HEK293T (cell line): ENCODE results near the gene DDT.
"Not testable (repeated sequence)": the region's sequence is repeated elsewhere in the genome, so short reads cannot be mapped to it uniquely, and the experiment has no call there.

Experiments
- CTCF ChIA-PET: fragments of 350-600 bp; formaldehyde crosslinking; extraction: SDS; loops from one replicate; lab custom pipeline; 2021; ENCODE audit warnings: antibody characterized with exemption, inconsistent platforms; lab: Yijun Ruan, JAX
- POLR2A ChIA-PET: fragments of 350-600 bp; formaldehyde crosslinking; extraction: SDS; loops from one replicate; lab custom pipeline; 2020; ENCODE audit warnings: antibody characterized with exemption, inconsistent platforms; lab: Yijun Ruan, JAX
- DNase-seq: peaks from one replicate; pipeline ENCODE4 v3.0.0; 2012; ENCODE audit warnings: mixed read lengths; ENCODE audit errors: extremely low spot score
- ARNT ChIP-seq: fragments of 450-650 bp; IDR thresholded peaks from 2 replicates; pipeline ENCODE4 v1.6.1; 2017; ENCODE audit warnings: mild to moderate bottlenecking
- BHLHE40 ChIP-seq: fragments of 450-650 bp; IDR thresholded peaks from 2 replicates; pipeline ENCODE4 v1.6.1; 2016; ENCODE audit warnings: mild to moderate bottlenecking, moderate library complexity, borderline replicate concordance
- CTBP1 ChIP-seq: fragments of 450-650 bp; IDR thresholded peaks from 2 replicates; pipeline ENCODE4 v1.6.1; 2016; ENCODE audit warnings: borderline replicate concordance
- ELF4 ChIP-seq: fragments of 450-650 bp; IDR thresholded peaks from 2 replicates; pipeline ENCODE4 v1.6.1; 2017; ENCODE audit warnings: antibody characterized with exemption
- FOXA1 ChIP-seq: fragments of 450-650 bp; IDR thresholded peaks from 2 replicates; pipeline ENCODE4 v1.6.1; 2016; ENCODE audit warnings: mild to moderate bottlenecking
- FOXK2 ChIP-seq: fragments of 450-650 bp; IDR thresholded peaks from 2 replicates; pipeline ENCODE4 v1.6.1; 2016; ENCODE audit warnings: mild to moderate bottlenecking
- FOXM1 ChIP-seq: fragments of 450-650 bp; IDR thresholded peaks from 2 replicates; pipeline ENCODE4 v1.6.1; 2017; ENCODE audit warnings: mild to moderate bottlenecking, borderline replicate concordance
- HDGF ChIP-seq: fragments of 450-650 bp; IDR thresholded peaks from 2 replicates; pipeline ENCODE4 v1.6.1; 2017; ENCODE audit warnings: antibody characterized with exemption, borderline replicate concordance
- L3MBTL2 ChIP-seq: fragments of 450-650 bp; conservative IDR thresholded peaks from 2 replicates; pipeline ENCODE4 v1.6.1; 2016; ENCODE audit warnings: mild to moderate bottlenecking
- LEF1 ChIP-seq: fragments of 450-650 bp; IDR thresholded peaks from 2 replicates; pipeline ENCODE4 v1.6.1; 2017; ENCODE audit warnings: mild to moderate bottlenecking, borderline replicate concordance
- NFRKB ChIP-seq: fragments of 450-650 bp; IDR thresholded peaks from 2 replicates; pipeline ENCODE4 v1.6.1; 2016; ENCODE audit warnings: mild to moderate bottlenecking, moderate library complexity
- SP1 ChIP-seq: fragments of 450-650 bp; IDR thresholded peaks from 2 replicates; pipeline ENCODE4 v1.6.1; 2017
- SUZ12 ChIP-seq: fragments of 450-650 bp; IDR thresholded peaks from 2 replicates; pipeline ENCODE4 v1.6.1; 2016; ENCODE audit warnings: mild to moderate bottlenecking
- TARDBP ChIP-seq: fragments of 450-650 bp; IDR thresholded peaks from 2 replicates; pipeline ENCODE4 v1.6.1; 2016
- ZNF384 ChIP-seq: fragments of 450-650 bp; IDR thresholded peaks from 2 replicates; pipeline ENCODE4 v1.6.1; 2016
- TF ChIP-seq, protein P1 (sequence below): fragments of 450-650 bp; IDR thresholded peaks from 2 replicates; pipeline ENCODE4 v1.6.1; 2016

Gene DDT

DNA sequence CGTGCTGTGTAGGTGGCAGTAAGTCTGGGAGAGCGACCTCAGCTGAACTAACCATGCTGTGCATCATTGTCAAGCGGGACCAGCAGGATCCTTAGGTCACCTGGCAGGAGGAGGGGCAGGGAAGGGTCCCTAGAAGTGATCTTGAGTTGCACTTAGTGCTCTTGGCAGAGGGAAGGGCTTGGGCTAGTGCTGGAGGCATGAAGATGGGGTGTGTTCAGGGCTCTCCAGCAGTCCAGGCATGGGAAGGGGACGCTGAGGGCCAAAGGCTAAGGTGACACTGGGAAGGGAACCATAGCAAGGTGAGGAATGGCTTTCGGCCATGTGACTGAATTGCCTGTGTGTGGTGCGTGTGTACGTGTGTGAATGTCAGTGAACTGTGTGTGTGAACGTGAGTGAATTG, 11.8 kb upstream of the DDT start:
- DNase-seq, POLR2A ChIA-PET, CTCF ChIA-PET: not testable (repeated sequence)

DNA sequence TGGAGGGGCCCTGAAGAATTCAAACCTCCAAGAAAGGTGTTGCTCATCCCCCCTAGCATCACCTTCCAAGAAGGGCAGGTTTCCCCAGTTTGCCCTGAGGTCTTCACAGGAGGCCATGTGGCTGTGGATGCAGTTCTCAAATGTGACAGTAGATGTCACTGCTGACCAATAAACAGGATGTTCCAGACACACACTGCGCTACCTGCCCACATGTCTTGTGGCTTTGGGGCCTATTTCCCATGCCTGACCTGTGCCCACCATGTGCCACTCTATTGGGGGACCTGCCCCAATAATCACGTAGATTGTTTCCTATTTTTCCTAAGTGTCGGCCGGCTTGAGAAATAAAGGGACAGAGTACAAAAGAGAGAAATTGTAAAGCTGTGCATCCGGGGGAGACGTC, 10.2 kb upstream of the DDT start:
- POLR2A ChIA-PET, result no interaction called here
- TF ChIP-seq L3MBTL2 (peak; percentile 20; the same call in 1 of the 2 replicates), NFRKB (no peak)
- CTCF ChIA-PET, result interaction anchor here (0.7 kb wide), 1 partner anchor 190 kb away, joined by 3 read pairs; no protein-coding TSS in a partner anchor
- peak; percentile 70 for DNase-seq

DNA sequence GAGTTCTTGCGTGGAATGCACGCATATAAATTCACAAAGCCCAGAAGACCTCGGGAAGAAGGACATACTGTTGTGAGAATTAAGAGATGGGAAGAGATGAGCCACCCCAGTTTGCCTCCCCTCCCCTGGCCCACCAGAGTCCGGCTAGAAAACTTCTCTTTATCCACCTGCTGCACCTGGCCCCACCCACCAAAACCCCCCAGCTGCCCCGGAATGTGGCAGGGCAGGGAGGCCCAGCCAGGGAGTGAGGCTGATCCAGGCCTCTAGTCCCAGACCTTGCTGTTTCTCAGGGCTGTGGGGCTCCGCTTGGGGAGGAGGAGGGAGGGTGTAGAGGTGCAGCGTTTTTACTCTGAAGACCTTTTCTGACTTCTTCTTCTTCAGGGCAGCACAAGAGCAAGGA, 6.3 kb upstream of the DDT start:
- POLR2A ChIA-PET, result not testable (repeated sequence)

DNA sequence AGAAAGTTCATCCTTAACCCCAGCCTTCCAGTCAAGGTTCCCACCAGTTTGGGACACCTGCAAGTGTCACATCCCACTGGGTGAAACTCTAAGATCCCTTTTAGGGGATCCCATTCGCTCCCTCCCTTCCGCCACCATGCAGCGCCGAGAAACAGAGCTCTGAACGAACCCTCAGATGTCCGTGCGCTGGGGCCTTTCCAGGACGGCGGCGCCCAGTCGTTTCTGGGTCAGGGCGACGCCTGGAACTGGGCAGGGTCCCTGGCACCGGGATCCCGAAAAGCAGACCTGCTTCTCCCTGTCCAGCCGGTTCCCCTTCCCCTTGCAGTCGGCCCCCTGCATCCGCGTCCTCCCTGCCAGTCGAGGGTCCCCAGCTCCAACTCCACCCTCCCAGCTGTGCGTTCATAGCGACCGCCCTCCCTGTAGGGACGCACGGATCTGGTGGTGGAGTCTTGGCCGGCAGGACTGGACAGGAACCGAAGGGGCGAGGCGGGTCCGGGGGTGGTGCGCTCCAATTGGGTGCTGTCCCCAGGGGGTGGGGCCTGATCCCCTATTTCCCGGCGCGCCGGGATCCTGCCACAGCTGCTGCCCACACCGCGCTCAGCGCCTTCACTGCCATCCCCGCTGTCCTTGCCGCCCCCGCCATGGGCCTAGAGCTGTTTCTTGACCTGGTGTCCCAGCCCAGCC, 5.5 kb upstream of the DDT start, which contains the start of gene GSTT2:
GSTT2 (plus strand) TSS at position 578 of the 684 bp plus-strand sequence.
- DNase-seq, POLR2A ChIA-PET, CTCF ChIA-PET: not testable (repeated sequence)

More for the DNA sequence above, 6.3 kb upstream of the DDT start:
- DNase-seq, CTCF ChIA-PET: not testable (repeated sequence)

DNA sequence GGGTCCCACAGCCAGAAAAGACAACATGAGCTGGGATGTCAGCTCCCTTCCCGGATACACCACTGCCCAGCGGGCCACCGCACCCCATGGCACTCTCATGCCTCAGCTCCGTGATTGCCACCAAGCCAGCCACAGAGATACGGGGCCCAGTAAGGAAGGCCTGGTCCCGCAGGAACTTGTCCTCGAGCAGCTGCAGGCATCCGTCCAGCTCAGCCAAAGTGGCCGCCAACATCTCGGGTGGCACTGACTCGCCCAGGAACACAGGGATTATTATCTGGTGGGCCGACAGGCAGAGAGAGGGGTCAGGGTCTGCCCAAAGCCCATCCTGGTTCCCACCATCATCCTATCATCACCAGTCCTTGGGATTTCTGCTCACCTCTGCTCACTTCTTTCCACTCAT, 3.1 kb upstream of the DDT start:
- DNase-seq, CTCF ChIA-PET, POLR2A ChIA-PET: not testable (repeated sequence)

DNA sequence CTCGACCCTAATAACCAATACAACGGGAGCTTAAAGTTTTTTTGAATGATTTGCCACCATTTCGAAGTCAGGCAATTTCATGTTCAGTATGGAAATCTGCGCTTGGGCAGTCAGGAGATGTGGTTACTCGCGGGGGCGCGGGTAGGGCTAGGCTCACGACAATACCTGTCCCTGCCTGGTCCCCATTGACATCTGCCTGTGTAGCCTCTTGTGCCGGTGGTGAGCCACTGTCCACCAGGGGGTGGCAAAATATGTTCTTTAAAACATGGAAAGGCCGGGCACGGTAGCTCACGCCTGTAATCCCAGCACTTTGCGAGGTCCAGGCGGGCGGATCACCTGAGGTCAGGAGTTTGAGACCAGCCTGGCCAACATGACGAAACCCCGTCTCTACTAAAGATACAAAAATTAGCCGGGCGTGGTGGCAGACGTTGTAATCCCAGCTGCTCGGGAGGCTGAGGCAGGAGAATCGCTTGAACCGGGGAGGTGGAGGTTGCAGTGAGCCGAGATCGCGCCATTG, 653 bp upstream of the DDT start:
- DNase-seq, CTCF ChIA-PET, POLR2A ChIA-PET: not testable (repeated sequence)

DNA sequence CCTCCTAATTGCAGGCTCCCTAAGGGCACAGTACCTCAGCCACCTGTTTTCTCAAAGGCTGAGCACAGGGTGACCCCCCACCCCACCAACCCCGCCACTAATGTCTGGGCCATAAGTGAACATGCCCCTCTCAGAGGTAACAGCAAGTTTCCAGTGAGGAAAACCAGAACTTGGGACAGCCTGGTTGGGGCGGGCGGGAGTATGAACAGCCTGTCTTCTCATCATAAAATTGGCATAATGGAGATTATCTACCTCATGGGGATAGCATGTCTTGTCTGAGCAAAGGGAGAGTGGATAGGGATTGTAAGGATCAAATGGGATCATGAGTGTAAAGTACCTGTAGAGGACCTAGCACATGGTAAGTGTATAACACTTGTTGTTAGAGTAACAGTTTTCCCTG, 2.3 kb downstream of the DDT start:
- POLR2A ChIA-PET, result interaction anchor here (0.6 to 1.5 kb wide), 3 partner anchors 58 to 205 kb away, joined by 3 to 6 read pairs (median 3); partner anchors contain the start of gene MIF
- CTCF ChIA-PET, DNase-seq: not testable (repeated sequence)

DNA sequence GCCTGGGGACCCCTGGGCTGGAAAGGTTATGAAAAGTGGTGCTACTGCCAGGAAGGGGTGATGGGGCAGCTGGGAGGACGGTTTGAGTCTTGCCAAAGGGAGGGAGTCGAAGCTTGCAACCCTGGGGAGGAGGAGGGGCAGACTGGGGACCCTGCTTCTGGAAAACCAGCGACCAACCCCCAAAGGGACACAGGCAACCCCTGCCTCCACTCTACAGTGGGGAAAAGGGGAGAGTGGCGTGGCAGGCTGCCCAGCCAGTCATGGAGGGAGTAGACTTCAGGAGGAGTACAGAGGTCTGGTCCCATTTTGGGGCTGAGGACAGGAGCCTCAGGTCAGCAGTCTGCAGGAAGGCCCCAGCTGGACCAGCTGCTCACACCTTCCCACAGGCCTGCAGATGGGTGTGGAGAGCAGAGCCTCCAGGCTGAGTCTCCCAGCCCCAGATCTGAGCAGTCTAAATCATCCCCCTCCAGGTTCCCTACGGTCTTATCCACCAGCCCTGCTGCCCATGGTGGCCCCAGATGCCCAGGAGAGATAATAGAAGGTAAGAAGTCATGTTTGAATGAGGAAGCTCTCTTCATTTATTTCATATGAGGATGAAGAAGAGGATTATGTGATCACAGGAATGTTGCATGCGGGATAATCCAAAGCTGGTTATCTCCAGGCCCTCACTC, 3.3 kb downstream of the DDT start:
- CTCF ChIA-PET, result no interaction called here
- POLR2A ChIA-PET, result interaction anchor here (0.6 to 1.5 kb wide), 3 partner anchors 57 to 204 kb away, joined by 3 to 6 read pairs (median 3); partner anchors contain the start of gene MIF
- DNase-seq, result no peak
- TF ChIP-seq TARDBP, result no peak

DNA sequence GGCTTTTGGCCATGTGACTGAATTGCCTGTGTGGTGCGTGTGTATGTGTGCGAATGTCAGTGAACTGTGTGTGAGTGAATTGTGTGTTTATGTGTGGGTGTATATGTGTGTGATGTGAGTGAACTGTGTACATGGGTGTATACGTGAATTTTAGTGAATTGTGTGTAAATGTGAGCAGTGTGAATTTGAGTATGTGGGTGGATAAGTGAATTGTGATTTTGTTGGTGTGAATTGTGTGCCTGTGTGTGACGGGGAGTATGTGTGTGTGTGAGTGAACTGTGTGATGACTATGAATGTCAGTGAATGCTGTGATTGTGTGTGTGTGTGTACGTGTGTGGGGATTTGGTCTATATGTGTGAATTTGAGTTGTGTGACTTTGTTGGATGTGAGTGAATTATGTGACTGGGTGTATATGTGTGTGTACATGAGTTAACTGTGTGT, 4.0 kb downstream of the DDT start:
- peak; percentile 100 for TF ChIP-seq TARDBP
- no peak for TF ChIP-seq ZNF384
- no peak for TF ChIP-seq ELF4
- ChIA-PET POLR2A (no interaction called here), CTCF (no interaction called here)
- DNase-seq, result no peak

DNA sequence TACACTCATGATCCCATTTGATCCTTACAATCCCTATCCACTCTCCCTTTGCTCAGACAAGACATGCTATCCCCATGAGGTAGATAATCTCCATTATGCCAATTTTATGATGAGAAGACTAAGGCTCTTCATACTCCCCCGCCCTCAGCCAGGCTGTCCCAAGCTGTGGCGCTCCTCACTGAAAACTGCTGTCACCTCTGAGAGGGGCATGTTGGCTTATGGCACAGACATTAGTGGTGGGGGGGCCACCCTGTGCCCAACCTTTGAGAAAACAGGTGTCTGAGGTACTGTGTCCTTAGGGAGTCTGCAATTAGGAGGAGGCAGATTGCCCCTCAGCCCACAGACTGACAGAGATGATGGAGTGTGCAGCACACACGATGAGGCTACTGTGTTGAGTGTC, 5.2 kb downstream of the DDT start:
- DNase-seq, result no peak
- CTCF ChIA-PET, result no interaction called here
- no peak for TF ChIP-seq CTBP1
- no peak for TF ChIP-seq NFRKB
- no peak for TF ChIP-seq ELF4
- TF ChIP-seq HDGF, result no peak
- no peak for TF ChIP-seq L3MBTL2
- TF ChIP-seq LEF1, result no peak
- no peak for TF ChIP-seq FOXA1
- no peak for TF ChIP-seq SP1
- TF ChIP-seq ARNT, result no peak
- TF ChIP-seq SUZ12, result no peak
- no peak for TF ChIP-seq ZNF384
- TF ChIP-seq, protein P1, sequence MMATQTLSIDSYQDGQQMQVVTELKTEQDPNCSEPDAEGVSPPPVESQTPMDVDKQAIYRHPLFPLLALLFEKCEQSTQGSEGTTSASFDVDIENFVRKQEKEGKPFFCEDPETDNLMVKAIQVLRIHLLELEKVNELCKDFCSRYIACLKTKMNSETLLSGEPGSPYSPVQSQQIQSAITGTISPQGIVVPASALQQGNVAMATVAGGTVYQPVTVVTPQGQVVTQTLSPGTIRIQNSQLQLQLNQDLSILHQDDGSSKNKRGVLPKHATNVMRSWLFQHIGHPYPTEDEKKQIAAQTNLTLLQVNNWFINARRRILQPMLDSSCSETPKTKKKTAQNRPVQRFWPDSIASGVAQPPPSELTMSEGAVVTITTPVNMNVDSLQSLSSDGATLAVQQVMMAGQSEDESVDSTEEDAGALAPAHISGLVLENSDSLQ, result no peak
- no peak for TF ChIP-seq BHLHE40
- TF ChIP-seq FOXM1, result no peak
- no peak for TF ChIP-seq FOXK2
- POLR2A ChIA-PET, result no interaction called here

DNA sequence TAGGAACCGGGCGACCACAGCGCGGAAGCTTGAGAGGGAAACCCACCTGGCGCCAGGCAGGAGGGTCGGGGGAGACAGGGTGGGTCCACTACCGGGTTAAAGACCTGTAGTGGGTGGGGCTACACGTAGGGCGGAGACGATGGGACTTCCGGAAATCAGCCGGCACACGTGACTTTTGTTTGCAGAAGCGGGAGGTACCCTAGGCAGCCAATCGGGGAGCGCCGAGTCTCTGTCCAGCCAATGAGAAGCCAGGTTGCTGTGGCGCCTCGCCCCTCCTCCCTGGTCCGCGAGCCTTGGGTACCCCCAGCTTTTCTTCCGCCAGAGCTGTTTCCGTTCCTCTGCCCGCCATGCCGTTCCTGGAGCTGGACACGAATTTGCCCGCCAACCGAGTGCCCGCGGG, 7.7 kb downstream of the DDT start, which contains the start of gene DDTL:
DDTL (plus strand) TSS at position 321 of the 400 bp plus-strand sequence; CDS start at position 348, 27 bp downstream.
- DNase-seq, CTCF ChIA-PET, POLR2A ChIA-PET: not testable (repeated sequence)

DNA sequence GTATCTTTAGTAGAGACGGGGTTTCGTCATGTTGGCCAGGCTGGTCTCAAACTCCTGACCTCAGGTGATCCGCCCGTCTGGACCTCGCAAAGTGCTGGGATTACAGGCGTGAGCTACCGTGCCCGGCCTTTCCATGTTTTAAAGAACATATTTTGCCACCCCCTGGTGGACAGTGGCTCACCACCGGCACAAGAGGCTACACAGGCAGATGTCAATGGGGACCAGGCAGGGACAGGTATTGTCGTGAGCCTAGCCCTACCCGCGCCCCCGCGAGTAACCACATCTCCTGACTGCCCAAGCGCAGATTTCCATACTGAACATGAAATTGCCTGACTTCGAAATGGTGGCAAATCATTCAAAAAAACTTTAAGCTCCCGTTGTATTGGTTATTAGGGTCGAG, 8.1 kb downstream of the DDT start:
- CTCF ChIA-PET, DNase-seq, POLR2A ChIA-PET: not testable (repeated sequence)

DNA sequence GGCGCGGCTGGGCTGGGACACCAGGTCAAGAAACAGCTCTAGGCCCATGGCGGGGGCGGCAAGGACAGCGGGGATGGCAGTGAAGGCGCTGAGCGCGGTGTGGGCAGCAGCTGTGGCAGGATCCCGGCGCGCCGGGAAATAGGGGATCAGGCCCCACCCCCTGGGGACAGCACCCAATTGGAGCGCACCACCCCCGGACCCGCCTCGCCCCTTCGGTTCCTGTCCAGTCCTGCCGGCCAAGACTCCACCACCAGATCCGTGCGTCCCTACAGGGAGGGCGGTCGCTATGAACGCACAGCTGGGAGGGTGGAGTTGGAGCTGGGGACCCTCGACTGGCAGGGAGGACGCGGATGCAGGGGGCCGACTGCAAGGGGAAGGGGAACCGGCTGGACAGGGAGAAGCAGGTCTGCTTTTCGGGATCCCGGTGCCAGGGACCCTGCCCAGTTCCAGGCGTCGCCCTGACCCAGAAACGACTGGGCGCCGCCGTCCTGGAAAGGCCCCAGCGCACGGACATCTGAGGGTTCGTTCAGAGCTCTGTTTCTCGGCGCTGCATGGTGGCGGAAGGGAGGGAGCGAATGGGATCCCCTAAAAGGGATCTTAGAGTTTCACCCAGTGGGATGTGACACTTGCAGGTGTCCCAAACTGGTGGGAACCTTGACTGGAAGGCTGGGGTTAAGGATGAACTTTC, 13.0 kb downstream of the DDT start, which contains the start of gene GSTT2B:
GSTT2B (minus strand) TSS at position 112 of the 688 bp plus-strand sequence; CDS start at position 48, 64 bp downstream.
- DNase-seq, CTCF ChIA-PET: not testable (repeated sequence)

More for the DNA sequence above, 13.0 kb downstream of the DDT start, which contains the start of gene GSTT2B:
- POLR2A ChIA-PET, result not testable (repeated sequence)
